ENCODE results near the gene TCFL5.

Gene TCFL5

DNA sequence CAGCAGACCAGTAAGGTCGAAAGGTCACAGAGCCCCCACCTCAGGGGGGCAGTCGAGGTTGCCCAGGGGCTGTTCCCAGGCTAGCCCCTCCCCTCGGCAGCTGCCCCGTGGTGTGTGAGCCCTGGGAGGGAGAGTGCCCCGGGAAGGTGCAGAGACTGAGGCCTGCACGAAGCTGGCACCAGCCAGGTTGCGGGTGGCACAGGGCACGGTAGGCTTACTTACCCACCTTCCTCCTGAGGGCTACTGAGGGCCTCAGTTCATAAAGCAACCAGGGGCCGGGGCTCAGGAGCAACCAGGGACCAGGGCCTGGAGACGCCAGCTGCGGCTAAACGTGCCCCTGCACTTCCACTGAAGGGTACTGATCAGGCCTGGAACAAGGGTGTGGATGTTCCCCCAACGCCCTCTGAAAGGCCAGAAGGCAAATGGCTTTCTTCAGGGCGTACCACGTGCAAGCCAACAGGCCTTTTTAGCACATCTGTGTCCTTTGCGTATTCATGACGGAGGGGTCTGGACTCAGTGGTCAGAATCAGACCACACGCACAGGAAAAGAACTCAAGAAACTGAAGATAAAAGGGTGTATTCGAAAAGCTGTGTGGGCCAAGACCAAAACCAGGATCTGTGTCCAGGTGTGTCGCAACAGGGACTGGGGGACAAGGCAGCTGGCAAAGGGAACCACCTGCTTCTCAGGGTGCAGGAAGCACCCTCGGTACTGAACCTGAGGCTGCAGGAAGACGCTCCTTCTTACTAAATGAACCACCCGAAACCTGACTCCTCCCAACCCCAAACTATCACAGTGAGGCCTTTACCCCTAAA is 24.5 kb upstream of the TCFL5 start:
- TF ChIP-seq, protein P1, sequence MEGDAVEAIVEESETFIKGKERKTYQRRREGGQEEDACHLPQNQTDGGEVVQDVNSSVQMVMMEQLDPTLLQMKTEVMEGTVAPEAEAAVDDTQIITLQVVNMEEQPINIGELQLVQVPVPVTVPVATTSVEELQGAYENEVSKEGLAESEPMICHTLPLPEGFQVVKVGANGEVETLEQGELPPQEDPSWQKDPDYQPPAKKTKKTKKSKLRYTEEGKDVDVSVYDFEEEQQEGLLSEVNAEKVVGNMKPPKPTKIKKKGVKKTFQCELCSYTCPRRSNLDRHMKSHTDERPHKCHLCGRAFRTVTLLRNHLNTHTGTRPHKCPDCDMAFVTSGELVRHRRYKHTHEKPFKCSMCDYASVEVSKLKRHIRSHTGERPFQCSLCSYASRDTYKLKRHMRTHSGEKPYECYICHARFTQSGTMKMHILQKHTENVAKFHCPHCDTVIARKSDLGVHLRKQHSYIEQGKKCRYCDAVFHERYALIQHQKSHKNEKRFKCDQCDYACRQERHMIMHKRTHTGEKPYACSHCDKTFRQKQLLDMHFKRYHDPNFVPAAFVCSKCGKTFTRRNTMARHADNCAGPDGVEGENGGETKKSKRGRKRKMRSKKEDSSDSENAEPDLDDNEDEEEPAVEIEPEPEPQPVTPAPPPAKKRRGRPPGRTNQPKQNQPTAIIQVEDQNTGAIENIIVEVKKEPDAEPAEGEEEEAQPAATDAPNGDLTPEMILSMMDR (IDR thresholded peaks at IDR 0.05; ENCODE audit: low read depth, low read length, missing control alignments), result no peak
- DNase-seq (ENCODE audit: low read depth), result no peak
- H3K4me3 ChIP-seq (ENCODE audit: low read depth, low read length), result no peak overlapping the region

DNA sequence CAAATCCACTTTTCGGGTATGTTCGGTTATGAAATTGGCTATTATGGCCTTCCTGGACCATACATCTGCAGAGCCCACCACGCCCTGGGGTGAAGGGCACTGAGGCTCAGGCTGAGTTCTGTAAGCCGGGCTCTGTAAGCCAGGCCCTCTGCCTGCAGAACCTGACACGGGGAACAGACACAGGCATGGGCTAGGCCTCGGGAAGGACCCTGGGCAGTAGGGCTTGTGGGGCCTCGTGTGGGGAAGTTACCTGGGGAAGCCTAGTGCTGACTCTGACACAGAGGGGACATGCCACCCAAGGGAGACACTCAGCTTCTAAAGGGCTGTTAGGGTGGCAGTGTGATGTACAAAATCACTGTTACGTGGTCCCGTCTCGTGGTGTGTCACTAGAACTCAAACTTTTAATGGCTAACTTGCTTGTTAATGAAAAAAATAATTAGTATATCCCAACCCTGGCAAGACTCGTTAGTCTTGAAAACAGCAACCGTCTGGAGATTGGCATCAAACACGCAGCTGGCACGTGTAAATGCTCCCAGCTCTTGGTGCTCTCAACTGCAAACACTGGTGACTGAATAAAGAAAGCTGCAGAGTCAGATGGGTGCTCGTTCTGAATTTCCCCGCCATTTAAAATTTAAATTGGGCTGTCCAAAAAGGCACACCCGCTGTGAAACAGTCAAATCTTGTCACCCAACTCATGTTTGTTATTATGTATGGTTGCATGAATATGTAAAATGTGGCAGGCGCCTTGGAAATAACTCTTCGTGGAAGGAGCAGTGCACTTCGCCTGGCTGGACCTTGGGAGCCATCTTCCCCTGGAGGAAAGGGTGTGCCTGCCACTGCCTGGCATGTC is 23.6 kb upstream of the TCFL5 start:
- H3K4me3 ChIP-seq (ENCODE audit: low read depth, low read length), result no peak overlapping the region
- TF ChIP-seq, protein P1 (IDR thresholded peaks at IDR 0.05; ENCODE audit: low read depth, low read length, missing control alignments), result no peak
- DNase-seq (ENCODE audit: low read depth), result no peak

DNA sequence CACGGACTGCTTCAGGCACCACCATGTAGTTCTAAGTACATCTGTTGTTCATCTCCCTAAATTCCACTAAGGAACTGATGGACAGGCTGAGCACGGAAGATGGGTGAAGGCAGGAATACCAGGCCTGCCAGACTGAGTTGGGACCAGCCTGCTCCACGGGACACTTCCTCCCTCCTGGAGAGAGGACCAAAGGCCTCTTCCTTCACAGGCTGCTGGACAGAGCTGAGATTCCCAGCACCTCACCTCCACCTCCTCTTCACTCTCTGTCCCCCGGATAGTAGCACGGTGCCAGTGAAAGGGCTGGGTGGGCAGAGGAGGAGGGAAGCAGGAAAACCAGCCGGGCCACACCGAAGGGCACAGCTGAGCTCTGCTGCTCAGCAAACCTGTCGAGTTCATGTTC is 22.9 kb upstream of the TCFL5 start:
- DNase-seq (ENCODE audit: low read depth), result no peak
- TF ChIP-seq, protein P1 (IDR thresholded peaks at IDR 0.05; ENCODE audit: low read depth, low read length, missing control alignments), result no peak
- no peak overlapping the region for H3K4me3 ChIP-seq (ENCODE audit: low read depth, low read length)

DNA sequence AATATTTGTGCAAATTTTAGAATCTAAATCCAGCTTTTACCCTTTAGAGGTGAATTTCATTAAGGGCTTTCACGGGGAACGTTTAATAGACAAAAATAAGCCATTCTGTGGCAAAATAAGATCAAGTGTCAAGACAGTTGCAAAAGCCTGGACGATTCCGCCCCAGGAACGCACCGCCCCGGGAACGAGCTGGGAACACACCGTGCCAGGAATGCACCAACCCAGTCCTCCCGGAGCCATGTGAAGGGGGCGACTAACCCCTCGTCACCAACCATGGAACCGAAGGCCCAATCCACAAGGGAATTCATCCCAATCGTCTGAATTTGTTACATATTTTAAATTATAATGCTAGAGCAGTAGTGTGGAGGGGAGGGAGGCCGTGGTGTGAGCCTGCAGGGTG is 20.8 kb upstream of the TCFL5 start:
- DNase-seq (ENCODE audit: low read depth), result no peak
- no peak overlapping the region for H3K4me3 ChIP-seq (ENCODE audit: low read depth, low read length)
- TF ChIP-seq, protein P1 (IDR thresholded peaks at IDR 0.05; ENCODE audit: low read depth, low read length, missing control alignments), result no peak

DNA sequence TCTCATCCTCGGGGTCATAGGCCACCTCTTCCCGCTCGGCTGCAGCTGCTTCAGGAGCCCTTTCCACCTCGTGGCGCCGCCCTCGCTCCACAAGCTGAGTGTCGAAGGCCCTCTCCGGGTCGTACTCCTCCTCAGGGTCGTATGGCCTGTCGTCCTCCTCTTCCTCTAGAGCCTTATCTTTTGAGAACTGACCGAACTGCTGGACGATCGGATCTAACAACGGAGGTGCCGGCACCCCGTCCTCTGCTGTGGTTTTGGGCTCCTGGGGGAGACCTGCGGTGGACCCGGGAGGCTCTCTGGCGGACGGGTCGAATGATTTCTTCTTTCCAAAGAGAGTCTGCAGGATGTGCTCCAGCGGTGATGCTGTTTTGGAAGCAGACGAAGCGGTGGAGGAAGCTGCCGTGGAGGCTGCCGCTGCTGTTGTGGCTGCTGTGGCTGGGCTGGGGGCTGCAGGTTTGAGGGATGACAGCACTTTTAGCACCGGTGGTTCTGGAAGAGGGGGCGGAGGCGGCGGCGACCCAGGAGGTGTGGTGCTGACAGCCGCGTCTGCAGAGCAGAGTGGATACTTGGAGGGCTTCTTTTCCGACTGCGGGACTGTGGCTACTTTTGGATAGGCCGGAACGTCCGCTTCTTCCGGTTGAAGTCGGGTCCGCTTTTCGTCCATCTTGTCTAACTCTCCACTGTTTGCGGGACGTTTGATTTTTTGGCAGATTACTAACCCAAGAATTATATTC is 20.2 kb upstream of the TCFL5 start:
- no peak overlapping the region for H3K4me3 ChIP-seq (ENCODE audit: low read depth, low read length)
- DNase-seq (ENCODE audit: low read depth), result no peak
- TF ChIP-seq, protein P1 (IDR thresholded peaks at IDR 0.05; ENCODE audit: low read depth, low read length, missing control alignments), result no peak

DNA sequence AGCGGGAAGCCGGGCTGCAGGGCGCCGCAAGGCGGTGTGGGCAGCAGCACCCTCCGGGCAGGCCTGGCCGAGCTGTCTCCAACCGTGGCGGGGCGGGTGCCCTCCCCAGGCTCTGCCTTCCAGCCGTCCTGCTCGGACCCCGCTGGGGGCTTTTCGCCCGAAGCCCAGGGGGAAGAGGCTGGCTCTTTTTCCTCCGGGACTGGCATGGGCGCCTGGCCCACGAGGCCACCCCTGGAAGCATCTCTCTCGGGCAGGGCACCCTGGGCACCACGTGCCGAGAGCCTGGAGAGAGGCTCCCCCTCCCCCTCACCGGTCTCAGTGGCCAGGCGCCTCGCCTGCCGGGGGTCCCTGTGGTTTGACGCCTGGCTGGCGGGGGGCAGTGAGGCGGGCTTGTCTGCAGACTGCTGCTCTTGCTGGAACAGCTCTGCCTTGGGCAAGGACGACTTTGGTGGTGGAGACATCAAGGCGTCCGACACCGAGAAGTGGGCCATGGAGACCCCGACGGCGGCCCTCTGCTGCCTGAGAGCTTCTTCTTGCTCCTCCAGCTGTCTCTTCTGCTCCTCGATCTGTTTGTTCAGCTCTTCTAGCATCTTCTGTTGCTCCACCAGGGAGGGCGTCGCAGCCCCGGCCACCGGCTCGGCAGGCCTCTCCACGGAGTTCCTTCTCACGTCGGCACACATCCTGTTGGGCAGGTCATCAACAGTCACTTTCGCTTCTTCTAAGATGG is 19.5 kb upstream of the TCFL5 start:
- TF ChIP-seq, protein P1 (IDR thresholded peaks at IDR 0.05; ENCODE audit: low read depth, low read length, missing control alignments), result no peak
- DNase-seq (ENCODE audit: low read depth), result no peak
- H3K4me3 ChIP-seq (ENCODE audit: low read depth, low read length), result no peak overlapping the region
